DOHH2 (cell line): ENCODE results near the gene GSX2.
"Not testable (repeated sequence)": the region's sequence is repeated elsewhere in the genome, so short reads cannot be mapped to it uniquely, and the experiment has no call there.

Source experiments
- H3F3A ChIP-seq: fragments of 200-600 bp; sonication (generic), shearing (Covaris generic); 2 replicates; pipeline ENCODE4 v1.6.0; 2016; ENCODE audit warnings: antibody characterized with exemption, mild to moderate bottlenecking; ENCODE audit not compliant: control insufficient read depth, insufficient read depth
- H3K27ac ChIP-seq: fragments of 200-600 bp; sonication (generic); 2 replicates; pipeline ENCODE4 v1.5.1; 2014; ENCODE audit warnings: low read depth, mild to moderate bottlenecking, low read length, moderate library complexity
- H3K27me3 ChIP-seq: fragments of 200-600 bp; sonication (generic); 2 replicates; pipeline ENCODE4 v1.6.1; 2014; ENCODE audit warnings: mild to moderate bottlenecking, low read length, mixed read lengths; ENCODE audit not compliant: control insufficient read depth
- H3K36me3 ChIP-seq: fragments of 200-600 bp; sonication (generic); 2 replicates; pipeline ENCODE4 v1.6.1; 2014; ENCODE audit warnings: mild to moderate bottlenecking, low read length, moderate library complexity, mixed read lengths; ENCODE audit not compliant: control insufficient read depth
- H3K4me1 ChIP-seq: fragments of 200-600 bp; sonication (generic); 2 replicates; pipeline ENCODE4 v1.6.1; 2014; ENCODE audit warnings: mild to moderate bottlenecking, low read length, mixed read lengths; ENCODE audit not compliant: control insufficient read depth
- H3K4me2 ChIP-seq: fragments of 200-600 bp; sonication (generic); 2 replicates; pipeline ENCODE4 v1.6.0; 2014; ENCODE audit warnings: mild to moderate bottlenecking, low read length, moderate library complexity
- H3K4me3 ChIP-seq: fragments of 200-600 bp; sonication (generic); 2 replicates; pipeline ENCODE4 v1.5.1; 2014; ENCODE audit warnings: mild to moderate bottlenecking, low read length, mixed read lengths
- H3K79me2 ChIP-seq: fragments of 200-600 bp; sonication (generic); 2 replicates; pipeline ENCODE4 v1.6.1; 2014; ENCODE audit warnings: mild to moderate bottlenecking, low read length, mixed read lengths; ENCODE audit not compliant: control insufficient read depth
- H3K9me2 ChIP-seq: fragments of 200-600 bp; sonication (generic); replicated peaks from 2 replicates; pipeline ENCODE4 v1.6.1; 2014; ENCODE audit warnings: mild to moderate bottlenecking, low read length, mixed read lengths; ENCODE audit not compliant: control insufficient read depth
- H3K9me3 ChIP-seq: fragments of 200-600 bp; sonication (generic); 2 replicates; pipeline ENCODE4 v1.6.1; 2014; ENCODE audit warnings: antibody characterized with exemption, low read length, mixed read lengths; ENCODE audit not compliant: control insufficient read depth, insufficient read depth
- H4K20me1 ChIP-seq: fragments of 200-600 bp; sonication (generic); 2 replicates; pipeline ENCODE4 v1.6.0; 2014; ENCODE audit warnings: low read depth, mild to moderate bottlenecking, antibody characterized with exemption, low read length, moderate library complexity; ENCODE audit not compliant: control insufficient read depth, insufficient read depth
- EZH2phosphoT487 ChIP-seq: fragments of 200-600 bp; sonication (generic); IDR thresholded peaks from 2 replicates; pipeline ENCODE4 v1.6.1; 2017; ENCODE audit warnings: borderline replicate concordance, mild to moderate bottlenecking, antibody characterized with exemption, low read length, moderate library complexity, mixed read lengths
- TF ChIP-seq, protein P1 (sequence below): fragments of 200-600 bp; sonication (generic); IDR thresholded peaks from one replicate; pipeline ENCODE4 v1.5.1; 2014; ENCODE audit warnings: antibody characterized with exemption, mild to moderate bottlenecking, low read depth, low read length; ENCODE audit not compliant: poor library complexity, severe bottlenecking

Gene GSX2

DNA sequence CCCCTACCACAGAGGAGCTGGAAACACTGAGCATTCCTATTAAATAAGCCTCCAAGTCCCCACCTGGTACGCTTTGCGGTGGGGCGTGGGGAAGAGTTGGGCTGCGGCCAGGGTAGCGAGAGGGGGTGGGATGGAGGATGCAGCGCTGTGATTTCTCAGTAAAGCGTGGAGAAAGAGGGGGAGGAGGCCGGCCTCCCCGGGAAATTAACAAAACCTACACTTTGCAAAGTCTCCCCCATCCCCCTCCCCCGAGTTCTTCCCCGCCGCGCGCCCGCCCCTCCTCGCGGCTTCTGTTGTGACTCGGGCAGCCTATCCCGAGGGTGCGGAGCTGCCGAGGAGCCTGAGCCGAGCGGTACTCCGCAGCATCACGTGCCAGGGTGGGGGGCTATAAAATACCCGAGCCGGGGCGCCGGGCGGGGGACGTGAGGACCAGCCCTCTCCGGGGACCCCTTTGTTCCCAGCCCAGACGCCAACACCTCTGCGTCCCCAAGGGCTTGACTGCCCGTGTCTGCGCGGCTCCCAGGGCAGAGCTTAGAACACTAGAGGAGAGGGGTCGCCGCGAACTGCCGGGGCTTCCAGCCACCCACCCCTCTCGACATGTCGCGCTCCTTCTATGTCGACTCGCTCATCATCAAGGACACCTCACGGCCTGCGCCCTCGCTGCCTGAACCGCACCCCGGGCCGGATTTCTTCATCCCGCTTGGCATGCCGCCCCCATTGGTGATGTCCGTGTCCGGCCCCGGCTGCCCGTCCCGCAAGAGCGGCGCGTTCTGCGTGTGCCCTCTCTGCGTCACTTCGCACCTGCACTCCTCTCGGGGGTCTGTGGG lies at the start of gene GSX2:
TSS of gene GSX2 (plus strand) at position 416 of the 827 bp plus-strand sequence. CDS start at position 598, 182 bp downstream.
- H4K20me1 ChIP-seq, result no peaks in the 10 kb centered on the region
- peak within 1 kb of the TSS; percentile 80 for H3K4me2 ChIP-seq
- H3K4me1 ChIP-seq, result peaks cover 50% of the 10 kb centered on the region
- no peaks in the 10 kb centered on the region; the same call in 1 of the 2 replicates for H3F3A ChIP-seq
- H3K27ac ChIP-seq, result no peak within 1 kb of the TSS
- H3K9me2 ChIP-seq, result no peaks in the 10 kb centered on the region
- H3K4me3 ChIP-seq, result peak within 1 kb of the TSS; percentile 69
- no peaks in the 10 kb centered on the region for H3K79me2 ChIP-seq
- peaks cover 98% of the 10 kb centered on the region for H3K27me3 ChIP-seq
- no peaks in the 10 kb centered on the region for H3K9me3 ChIP-seq
- TF ChIP-seq, protein P1, sequence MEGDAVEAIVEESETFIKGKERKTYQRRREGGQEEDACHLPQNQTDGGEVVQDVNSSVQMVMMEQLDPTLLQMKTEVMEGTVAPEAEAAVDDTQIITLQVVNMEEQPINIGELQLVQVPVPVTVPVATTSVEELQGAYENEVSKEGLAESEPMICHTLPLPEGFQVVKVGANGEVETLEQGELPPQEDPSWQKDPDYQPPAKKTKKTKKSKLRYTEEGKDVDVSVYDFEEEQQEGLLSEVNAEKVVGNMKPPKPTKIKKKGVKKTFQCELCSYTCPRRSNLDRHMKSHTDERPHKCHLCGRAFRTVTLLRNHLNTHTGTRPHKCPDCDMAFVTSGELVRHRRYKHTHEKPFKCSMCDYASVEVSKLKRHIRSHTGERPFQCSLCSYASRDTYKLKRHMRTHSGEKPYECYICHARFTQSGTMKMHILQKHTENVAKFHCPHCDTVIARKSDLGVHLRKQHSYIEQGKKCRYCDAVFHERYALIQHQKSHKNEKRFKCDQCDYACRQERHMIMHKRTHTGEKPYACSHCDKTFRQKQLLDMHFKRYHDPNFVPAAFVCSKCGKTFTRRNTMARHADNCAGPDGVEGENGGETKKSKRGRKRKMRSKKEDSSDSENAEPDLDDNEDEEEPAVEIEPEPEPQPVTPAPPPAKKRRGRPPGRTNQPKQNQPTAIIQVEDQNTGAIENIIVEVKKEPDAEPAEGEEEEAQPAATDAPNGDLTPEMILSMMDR, result no peak
- TF ChIP-seq EZH2phosphoT487, result peak; percentile 51; the same call in 1 of the 2 replicates
- no peaks in the 10 kb centered on the region for H3K36me3 ChIP-seq

DNA sequence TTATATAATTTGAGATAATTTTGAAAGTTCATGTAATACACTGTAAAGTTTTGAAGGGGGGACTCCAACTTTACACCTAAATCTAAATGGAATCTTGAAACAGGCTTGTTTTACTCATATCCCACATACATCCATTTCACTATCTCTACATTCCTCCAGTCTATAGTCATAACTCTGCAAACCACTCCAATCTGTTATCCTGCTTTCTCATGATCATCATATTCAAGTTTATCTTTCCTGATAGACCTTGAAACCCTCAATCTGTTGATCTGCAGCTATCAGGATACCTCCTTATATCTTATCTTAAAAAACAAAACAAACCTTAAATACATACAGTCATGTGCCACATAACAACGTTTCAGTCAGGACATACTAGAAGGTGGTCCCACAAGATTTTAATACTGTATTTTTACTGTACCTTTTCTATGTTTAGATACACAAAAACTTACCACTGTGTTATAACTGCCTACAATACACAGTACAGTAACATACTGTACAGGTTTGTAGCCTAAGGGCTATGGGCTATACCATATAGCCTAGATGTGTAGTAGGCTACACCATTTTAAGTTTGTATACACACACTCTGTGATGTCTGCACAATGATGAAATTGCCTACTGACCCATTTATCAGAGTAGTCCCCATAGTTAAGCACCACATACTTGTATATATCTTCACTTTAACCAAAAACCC lies 49.6 kb upstream of the GSX2 start:
- Histone ChIP-seq H3K4me2 (no peak overlapping the region), H3K4me3 (no peak overlapping the region), H3K9me2 (no peaks in the 10 kb centered on the region), H3K79me2 (peaks cover 66% of the 10 kb centered on the region), H3K27ac (no peak overlapping the region), H3K27me3 (no peaks in the 10 kb centered on the region), H3K9me3 (no peaks in the 10 kb centered on the region), H3K4me1 (no peaks in the 10 kb centered on the region), H3K36me3 (peaks cover 16% of the 10 kb centered on the region), H4K20me1 (0 out of 2 replicates have a peak, but pooled peaks cover 6% of the 10 kb centered on the region), H3F3A (0 out of 2 replicates have a peak, but pooled peaks cover 3% of the 10 kb centered on the region)
- TF ChIP-seq, protein P1, result no peak
- TF ChIP-seq EZH2phosphoT487, result no peak

- not testable (repeated sequence) for H3K27ac ChIP-seq, H3K4me3 ChIP-seq, H3F3A ChIP-seq, H3K9me2 ChIP-seq, H3K27me3 ChIP-seq, H3K9me3 ChIP-seq, H3K4me2 ChIP-seq
- Histone ChIP-seq H3K4me1 (peaks cover 22% of the 10 kb centered on the region), H3K36me3 (peaks cover 22% of the 10 kb centered on the region), H4K20me1 (peaks cover 19% of the 10 kb centered on the region; the same call in 1 of the 2 replicates), H3K79me2 (peaks cover 90% of the 10 kb centered on the region)
These were observed 46.6 kb upstream of the GSX2 start for GRCh38 chr4:54053322-54053721.

DNA sequence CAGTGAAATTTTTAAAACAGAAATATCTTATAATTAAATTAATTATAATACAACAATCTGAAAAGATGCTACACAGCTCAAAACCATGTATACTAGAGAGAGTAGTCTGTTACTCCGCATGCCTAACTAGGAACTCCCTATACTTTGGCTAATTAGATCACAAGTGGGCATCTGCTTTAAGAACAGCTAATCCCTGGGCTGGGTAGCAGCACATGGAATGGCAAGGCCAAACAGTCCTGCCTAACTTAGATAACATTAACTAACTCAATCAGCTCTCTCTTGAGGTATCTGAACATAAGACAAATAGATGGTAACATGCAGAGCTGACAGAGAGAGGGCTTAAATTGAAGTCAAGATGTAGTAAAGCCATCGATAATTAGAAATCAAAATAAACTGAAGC lies 45.5 kb upstream of the GSX2 start:
- H3K4me1 ChIP-seq, result peaks cover 23% of the 10 kb centered on the region
- no peak overlapping the region for H3K4me3 ChIP-seq
- no peaks in the 10 kb centered on the region for H3K9me3 ChIP-seq
- no peaks in the 10 kb centered on the region for H3F3A ChIP-seq
- no peaks in the 10 kb centered on the region for H3K27me3 ChIP-seq
- peaks cover 19% of the 10 kb centered on the region; the same call in 1 of the 2 replicates for H4K20me1 ChIP-seq
- peaks cover 11% of the 10 kb centered on the region for H3K36me3 ChIP-seq
- H3K79me2 ChIP-seq, result peaks cover 93% of the 10 kb centered on the region
- no peak overlapping the region for H3K27ac ChIP-seq
- H3K4me2 ChIP-seq, result no peak overlapping the region
- TF ChIP-seq, protein P1, result no peak
- no peak for TF ChIP-seq EZH2phosphoT487
- H3K9me2 ChIP-seq, result no peaks in the 10 kb centered on the region
